GM21737 (cell line): ENCODE data around the gene SERPINB3.
"Not testable (repeated sequence)": the region's sequence is repeated elsewhere in the genome, so short reads cannot be mapped to it uniquely, and the experiment has no call there.

Experiments used
- ATAC-seq: cut with Tn5 transposase; IDR thresholded peaks from one replicate; pipeline ENCODE4 v1.9.1; 2021; ENCODE audit warnings: mild to moderate bottlenecking, moderate library complexity; ENCODE audit not compliant: unreplicated experiment

Gene SERPINB3

GRCh38 chr18:63648241-63648640 is 13.5 kb downstream of the SERPINB3 start:
- ATAC-seq: no peak

GRCh38 chr18:63646936-63647335 is 14.8 kb downstream of the SERPINB3 start:
- ATAC-seq: no peak

GRCh38 chr18:63644694-63645093 is 17.0 kb downstream of the SERPINB3 start:
- ATAC-seq: not testable (repeated sequence)

DNA sequence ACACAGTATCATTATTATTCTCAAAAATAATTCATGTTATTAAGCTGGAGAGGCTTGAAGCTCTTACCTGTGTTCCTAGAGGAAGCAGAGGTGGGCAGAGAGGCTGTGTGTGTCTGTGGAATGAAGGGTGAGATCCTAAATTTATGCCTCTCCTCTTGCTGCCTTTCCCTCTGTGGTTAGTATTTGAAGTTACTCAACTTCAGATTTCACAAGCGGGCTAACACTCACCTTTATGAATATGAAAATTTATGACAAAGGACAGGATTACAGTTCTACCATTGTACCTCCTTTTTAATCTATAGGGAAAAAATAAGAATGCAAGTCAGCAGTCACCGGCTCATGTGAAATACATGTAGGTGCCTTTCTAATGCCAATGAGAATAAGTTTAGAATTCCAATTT is 17.6 kb downstream of the SERPINB3 start, which contains the start of gene SERPINB4:
TSS of gene SERPINB4 (minus strand) at position 115 of the 400 bp plus-strand sequence. CDS start 679 bp downstream, outside the sequence.
- ATAC-seq: not testable (repeated sequence)

GRCh38 chr18:63642668-63643356 is 18.9 kb downstream of the SERPINB3 start:
- ATAC-seq: not testable (repeated sequence)

DNA sequence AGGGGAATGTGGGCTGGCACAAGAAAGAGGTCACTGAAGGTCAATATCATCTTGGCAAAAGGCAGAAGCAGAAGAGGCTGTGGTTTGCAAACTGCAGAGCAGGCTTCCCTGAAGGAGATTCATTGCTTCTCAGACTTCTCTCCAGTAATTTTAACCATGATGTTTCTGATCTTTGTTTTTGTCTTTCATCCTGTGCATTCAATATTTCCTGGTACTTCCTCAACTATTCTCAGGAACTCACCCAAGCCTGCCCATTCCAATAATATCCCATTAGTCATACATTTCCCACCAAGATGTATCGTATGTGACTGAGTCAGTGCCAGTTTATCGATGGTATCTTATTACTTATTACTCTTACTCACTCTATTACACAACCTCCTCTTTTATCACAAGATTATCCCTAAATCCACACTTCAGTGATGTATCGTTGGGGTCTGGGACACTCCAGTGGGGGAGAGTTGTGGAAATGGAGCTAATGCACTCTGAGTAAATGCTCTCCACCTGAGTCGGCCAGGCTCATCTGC is 20.5 kb downstream of the SERPINB3 start:
- not testable (repeated sequence) for ATAC-seq

DNA sequence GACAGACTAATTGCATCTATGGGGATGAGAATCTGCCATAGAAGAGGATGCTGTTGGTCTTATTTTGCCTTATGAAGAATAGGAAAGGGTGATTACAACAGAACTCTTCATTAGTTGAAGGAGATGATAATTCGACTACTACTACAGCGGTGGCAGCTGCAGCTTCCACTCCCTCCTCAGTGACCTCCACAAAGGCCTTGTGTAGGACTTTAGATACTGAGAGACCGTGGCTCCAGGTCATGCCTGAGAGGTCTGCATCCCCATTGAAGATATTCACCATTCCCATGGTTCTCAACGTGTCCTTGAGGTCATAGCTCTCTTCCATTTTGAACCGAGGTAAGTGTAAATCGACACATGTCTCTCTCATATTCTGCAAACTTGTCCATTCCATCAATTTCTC is 24.0 kb downstream of the SERPINB3 start:
- ATAC-seq: no peak

GRCh38 chr18:63627819-63628218 is 33.9 kb downstream of the SERPINB3 start:
- no peak for ATAC-seq

- no peak for ATAC-seq
Measured at GRCh38 chr18:63626431-63626830, 35.3 kb downstream of the SERPINB3 start.

- no peak for ATAC-seq
Measured at GRCh38 chr18:63624863-63625262, 36.8 kb downstream of the SERPINB3 start.

GRCh38 chr18:63619661-63620060 is 42.0 kb downstream of the SERPINB3 start:
- no peak for ATAC-seq

- ATAC-seq: no peak
Measured at GRCh38 chr18:63617915-63618234, 43.8 kb downstream of the SERPINB3 start.

GRCh38 chr18:63617049-63617914 is 44.4 kb downstream of the SERPINB3 start:
- ATAC-seq: peak; percentile 57

DNA sequence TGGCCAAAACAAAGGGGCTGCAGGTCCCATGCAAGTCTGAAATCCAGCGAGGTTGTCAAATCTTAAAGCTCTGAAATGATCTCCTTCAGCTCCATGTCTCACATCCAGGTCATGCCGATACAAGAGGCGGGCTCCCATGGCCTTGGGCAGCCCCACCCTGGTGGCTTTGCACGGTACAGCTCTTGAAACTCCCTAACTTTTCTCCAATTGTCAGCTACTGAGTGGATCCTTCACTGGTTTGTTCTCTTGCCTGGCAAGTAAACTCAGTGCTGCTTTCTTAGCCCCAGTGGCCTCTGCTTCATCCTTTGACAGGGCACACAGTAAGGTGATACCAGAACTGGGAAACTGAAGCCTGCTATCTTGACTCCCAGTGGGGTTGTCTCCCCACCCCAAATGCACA is 48.3 kb downstream of the SERPINB3 start:
- no peak for ATAC-seq

GRCh38 chr18:63606526-63606925 is 55.2 kb downstream of the SERPINB3 start:
- no peak for ATAC-seq
